NB4 (cell line): ENCODE measurements around the gene KSR1.
"Not testable (repeated sequence)": the region's sequence is repeated elsewhere in the genome, so short reads cannot be mapped to it uniquely, and the experiment has no call there.

Source experiments
- DNase-seq: peaks from one replicate; pipeline ENCODE4 v3.0.0; 2010; ENCODE audit warnings: low read depth
- H3K4me3 ChIP-seq: one replicate; pipeline ENCODE4 v1.5.1; 2011; ENCODE audit warnings: mild to moderate bottlenecking, low read depth, low read length, moderate library complexity
- MYC ChIP-seq: IDR thresholded peaks from 2 replicates; pipeline ENCODE4 v1.6.1; 2011; ENCODE audit warnings: low read depth, low read length
- POLR2A ChIP-seq: IDR thresholded peaks from 2 replicates; pipeline ENCODE4 v1.6.1; 2011; ENCODE audit warnings: mild to moderate bottlenecking; ENCODE audit not compliant: insufficient read length; ENCODE audit errors: extremely low read depth
- TF ChIP-seq, protein P1 (sequence below): IDR thresholded peaks from 2 replicates; pipeline ENCODE4 v1.6.1; 2011; ENCODE audit warnings: low read depth, low read length
- TF ChIP-seq, protein P2 (sequence below): IDR thresholded peaks from one replicate; pipeline ENCODE4 v1.5.1; 2012; ENCODE audit warnings: low read depth, low read length

The KSR1 gene

DNA sequence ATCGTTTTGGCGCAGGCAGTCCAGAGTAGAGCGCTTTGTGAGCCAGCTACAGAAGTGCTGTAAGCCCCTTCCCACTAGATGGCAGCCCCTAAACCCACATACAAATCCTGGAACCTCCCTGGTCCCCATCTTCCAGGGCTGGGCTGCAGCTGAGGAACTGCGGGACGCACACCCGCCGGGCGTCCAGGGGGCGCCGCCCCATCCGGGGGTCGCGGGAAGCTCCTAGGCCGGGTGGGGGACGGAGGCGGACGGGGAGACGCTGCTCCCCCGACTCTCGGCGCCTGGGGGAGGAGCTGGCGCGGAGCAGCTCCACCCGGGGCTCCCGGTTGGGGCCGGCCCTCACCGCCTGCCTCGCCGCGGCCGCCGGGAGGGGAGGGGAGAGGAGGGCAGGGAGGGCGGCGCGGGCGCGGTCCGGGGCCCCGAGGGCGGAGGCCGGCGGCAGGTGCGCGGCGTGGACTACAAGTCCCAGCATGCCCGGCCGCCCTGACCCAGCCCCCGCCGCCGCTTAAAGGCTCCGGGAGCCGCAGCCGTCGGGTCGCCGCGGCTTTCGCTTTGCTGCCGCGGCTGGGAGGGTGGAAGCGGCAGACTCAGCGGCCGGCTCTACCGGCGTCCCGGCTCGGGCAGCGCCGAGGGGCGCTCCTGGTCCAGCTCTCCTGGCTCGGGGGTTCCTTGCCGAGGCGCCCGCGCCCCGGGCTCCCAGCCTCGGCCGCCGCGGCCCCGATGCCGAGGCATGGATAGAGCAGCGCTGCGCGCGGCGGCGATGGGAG, at the start of gene KSR1:
KSR1 (plus strand) TSS at position 535 of the 767 bp plus-strand sequence; CDS start at position 731, 196 bp downstream.
- H3K4me3 ChIP-seq = peak within 1 kb of the TSS; percentile 59
- TF ChIP-seq, protein P1, sequence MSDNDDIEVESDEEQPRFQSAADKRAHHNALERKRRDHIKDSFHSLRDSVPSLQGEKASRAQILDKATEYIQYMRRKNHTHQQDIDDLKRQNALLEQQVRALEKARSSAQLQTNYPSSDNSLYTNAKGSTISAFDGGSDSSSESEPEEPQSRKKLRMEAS = no peak
- TF ChIP-seq POLR2A = peak; percentile 19
- peak; percentile 36; the same call in 1 of the 2 replicates for TF ChIP-seq MYC
- TF ChIP-seq, protein P2, sequence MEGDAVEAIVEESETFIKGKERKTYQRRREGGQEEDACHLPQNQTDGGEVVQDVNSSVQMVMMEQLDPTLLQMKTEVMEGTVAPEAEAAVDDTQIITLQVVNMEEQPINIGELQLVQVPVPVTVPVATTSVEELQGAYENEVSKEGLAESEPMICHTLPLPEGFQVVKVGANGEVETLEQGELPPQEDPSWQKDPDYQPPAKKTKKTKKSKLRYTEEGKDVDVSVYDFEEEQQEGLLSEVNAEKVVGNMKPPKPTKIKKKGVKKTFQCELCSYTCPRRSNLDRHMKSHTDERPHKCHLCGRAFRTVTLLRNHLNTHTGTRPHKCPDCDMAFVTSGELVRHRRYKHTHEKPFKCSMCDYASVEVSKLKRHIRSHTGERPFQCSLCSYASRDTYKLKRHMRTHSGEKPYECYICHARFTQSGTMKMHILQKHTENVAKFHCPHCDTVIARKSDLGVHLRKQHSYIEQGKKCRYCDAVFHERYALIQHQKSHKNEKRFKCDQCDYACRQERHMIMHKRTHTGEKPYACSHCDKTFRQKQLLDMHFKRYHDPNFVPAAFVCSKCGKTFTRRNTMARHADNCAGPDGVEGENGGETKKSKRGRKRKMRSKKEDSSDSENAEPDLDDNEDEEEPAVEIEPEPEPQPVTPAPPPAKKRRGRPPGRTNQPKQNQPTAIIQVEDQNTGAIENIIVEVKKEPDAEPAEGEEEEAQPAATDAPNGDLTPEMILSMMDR = peak; percentile 76
- peak; percentile 88 for DNase-seq

DNA sequence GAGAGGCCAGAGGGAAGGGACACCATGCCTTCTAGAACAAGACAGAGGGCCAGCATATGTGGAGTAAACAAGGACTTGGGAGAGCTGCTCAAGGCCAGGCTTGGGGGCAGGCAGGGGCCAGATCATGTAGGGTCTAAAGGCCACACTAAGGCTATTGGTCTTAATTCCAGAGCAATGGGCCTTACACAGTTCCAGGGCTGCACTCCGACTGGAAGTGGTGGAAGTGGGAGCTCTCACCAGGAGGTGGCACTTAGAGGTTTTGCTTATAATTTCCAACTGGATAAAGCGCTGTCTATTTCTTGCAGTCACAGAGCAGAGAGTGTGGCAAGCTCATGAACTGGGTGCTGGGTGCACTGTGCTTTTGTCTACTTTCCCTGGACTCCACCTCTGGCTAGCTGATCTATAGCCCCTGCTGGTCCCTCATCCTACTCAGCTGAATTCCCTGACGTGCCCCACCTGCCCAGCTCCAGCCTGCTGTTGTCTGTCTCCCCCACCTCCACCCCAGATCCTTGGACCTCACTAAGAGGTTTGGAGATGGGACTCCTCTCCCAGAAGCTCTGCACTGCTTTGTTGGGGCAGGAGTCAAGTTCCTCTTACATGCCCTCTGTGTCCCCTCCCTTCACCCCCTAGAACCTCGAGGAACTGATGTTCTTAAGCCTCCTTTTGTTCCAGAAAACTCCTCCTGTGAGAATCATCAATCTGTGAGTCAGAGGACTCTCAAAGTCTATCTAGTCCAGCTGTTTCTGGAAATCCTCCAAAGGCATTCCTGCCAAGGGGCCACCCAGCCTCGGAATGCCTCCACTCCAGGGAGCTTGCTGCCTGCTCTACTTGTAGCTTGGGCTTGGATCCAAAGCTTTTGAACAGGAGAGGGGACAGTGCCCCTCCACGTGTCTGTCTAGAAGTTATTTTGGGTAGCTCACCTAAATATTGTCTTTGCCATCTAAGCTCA, 48.1 kb upstream of the KSR1 start:
- TF ChIP-seq, protein P1 = no peak
- TF ChIP-seq POLR2A (no peak), MYC (no peak)
- DNase-seq = no peak

DNA sequence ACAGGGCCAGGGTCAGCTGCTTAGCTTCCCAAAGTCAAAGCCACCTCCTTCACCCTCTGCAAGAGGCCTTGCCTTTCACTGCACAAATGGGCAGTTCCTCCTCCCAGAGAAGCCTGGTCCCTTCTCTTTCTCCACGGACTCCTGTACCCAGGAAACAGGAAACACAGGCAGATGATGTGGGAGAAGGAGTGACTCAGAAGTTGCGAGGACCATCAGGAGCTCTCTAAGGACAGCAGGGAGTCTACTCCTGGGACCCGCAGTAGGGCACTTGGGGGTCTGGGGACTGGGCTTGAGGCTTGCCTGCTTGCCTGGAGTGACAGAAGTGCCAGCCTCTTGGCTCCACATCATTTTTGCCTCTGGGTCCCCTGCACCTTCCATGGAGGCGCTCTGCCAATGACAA, 47.4 kb upstream of the KSR1 start:
- DNase-seq = peak; percentile 15
- H3K4me3 ChIP-seq = no peak overlapping the region
- TF ChIP-seq POLR2A (no peak), MYC (no peak)
- TF ChIP-seq, protein P2 = no peak
- TF ChIP-seq, protein P1 = no peak

More for the DNA sequence above, 48.1 kb upstream of the KSR1 start:
- no peak overlapping the region for H3K4me3 ChIP-seq

DNA sequence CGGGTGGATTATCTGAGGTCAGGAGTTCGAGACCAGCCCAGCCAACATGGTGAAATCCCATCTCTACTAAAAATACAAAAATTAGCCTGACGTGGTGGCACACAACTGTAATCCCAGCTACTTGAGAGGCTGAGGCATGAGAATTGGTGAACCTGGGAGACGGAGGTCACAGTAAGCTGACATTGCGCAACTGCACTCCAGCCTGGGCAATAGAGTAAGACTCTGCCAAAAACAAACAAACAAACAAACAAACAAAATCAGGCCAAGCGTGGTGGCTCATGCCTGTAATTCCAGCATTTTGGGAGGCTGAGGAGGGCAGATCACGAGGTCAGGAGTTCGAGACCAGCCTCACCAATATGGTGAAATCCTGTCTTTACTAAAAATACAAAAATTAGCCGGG, 44.1 kb upstream of the KSR1 start:
- DNase-seq, H3K4me3 ChIP-seq: not testable (repeated sequence)

DNA sequence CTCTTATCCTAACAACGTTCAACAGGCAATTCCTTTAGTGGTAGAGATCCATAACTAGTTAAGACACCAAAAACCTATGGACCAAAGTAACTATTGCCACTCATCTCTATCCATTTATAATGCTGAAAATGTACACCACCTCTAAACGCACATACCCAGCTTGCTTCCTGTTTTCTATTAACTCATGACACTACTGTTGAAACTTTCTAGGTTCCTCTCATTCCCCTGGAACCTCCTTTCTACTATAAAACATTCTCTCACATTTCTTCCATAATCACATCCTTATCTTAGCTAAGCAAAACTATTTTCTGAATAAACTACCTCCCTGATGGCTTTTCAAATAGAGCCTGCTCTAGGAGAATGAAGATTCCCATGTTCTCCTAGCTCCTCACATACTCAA, 42.9 kb upstream of the KSR1 start:
- peak; percentile 21 for DNase-seq
- TF ChIP-seq, protein P2 = no peak
- TF ChIP-seq, protein P1 = no peak
- TF ChIP-seq MYC (no peak), POLR2A (no peak)
- no peak overlapping the region for H3K4me3 ChIP-seq

DNA sequence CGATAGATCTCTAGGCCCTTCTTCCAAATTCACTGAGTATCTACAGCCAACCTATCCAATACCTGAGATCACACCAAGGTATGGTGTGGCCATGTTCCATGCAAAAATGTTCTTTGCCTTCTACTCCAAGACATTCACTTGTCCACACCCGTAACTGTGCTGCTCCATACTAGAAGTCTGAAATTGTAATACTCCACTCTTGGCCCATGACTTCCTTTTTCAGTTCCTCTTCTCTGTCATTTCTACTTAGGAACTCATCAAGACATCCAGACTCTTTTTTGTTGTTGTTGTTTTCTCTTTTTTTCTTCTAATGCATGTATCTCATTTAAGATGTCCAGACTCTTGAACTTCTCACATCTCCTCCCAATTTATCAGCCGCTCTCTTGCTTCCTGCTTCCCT, 42.5 kb upstream of the KSR1 start:
- TF ChIP-seq, protein P1 = no peak
- TF ChIP-seq POLR2A (no peak), MYC (no peak)
- TF ChIP-seq, protein P2 = no peak
- peak; percentile 38 for DNase-seq
- no peak overlapping the region for H3K4me3 ChIP-seq
